Stimulated activated naive CD4-positive, alpha-beta T cell treated with Interleukin-2 at 50 U/mL for 16 hours (primary cell): ENCODE data around the gene ANKRD6.

ENCODE experiments used
- DNase-seq: peaks from one replicate; lab custom pipeline; 2025; lab: John Stamatoyannopoulos, UW

Gene ANKRD6

GRCh38 chr6:89564752-89565427 is 131.9 kb downstream of the ANKRD6 start:
- DNase-seq: no peak

GRCh38 chr6:89566008-89566800 is 133.3 kb downstream of the ANKRD6 start:
- no peak for DNase-seq

GRCh38 chr6:89566930-89567629 is 134.1 kb downstream of the ANKRD6 start:
- no peak for DNase-seq

GRCh38 chr6:89567630-89568390 is 134.9 kb downstream of the ANKRD6 start:
- DNase-seq: no peak

- no peak for DNase-seq
Measured at GRCh38 chr6:89574910-89575561, 142.1 kb downstream of the ANKRD6 start.

GRCh38 chr6:89575562-89575960 is 142.6 kb downstream of the ANKRD6 start:
- DNase-seq: no peak

- DNase-seq: no peak
Measured at GRCh38 chr6:89580997-89581666, 148.2 kb downstream of the ANKRD6 start.

GRCh38 chr6:89581689-89582088 is 148.7 kb downstream of the ANKRD6 start:
- DNase-seq: no peak

- no peak for DNase-seq
Measured at GRCh38 chr6:89582669-89583325, 149.8 kb downstream of the ANKRD6 start.

- no peak for DNase-seq
Measured at GRCh38 chr6:89583559-89583958, 150.6 kb downstream of the ANKRD6 start.

GRCh38 chr6:89584539-89584938 is 151.6 kb downstream of the ANKRD6 start:
- no peak for DNase-seq

GRCh38 chr6:89585154-89585553 is 152.2 kb downstream of the ANKRD6 start:
- no peak for DNase-seq

GRCh38 chr6:89589297-89590025 is 156.5 kb downstream of the ANKRD6 start:
- DNase-seq: no peak

GRCh38 chr6:89590133-89590532 is 157.2 kb downstream of the ANKRD6 start:
- DNase-seq: no peak

- no peak for DNase-seq
Measured at GRCh38 chr6:89591745-89592144, 158.8 kb downstream of the ANKRD6 start.

- no peak for DNase-seq
Measured at GRCh38 chr6:89596056-89596455, 163.1 kb downstream of the ANKRD6 start.

GRCh38 chr6:89596484-89596883 is 163.5 kb downstream of the ANKRD6 start:
- DNase-seq: no peak

GRCh38 chr6:89597372-89597771 is 164.4 kb downstream of the ANKRD6 start:
- no peak for DNase-seq

- DNase-seq: no peak
Measured at GRCh38 chr6:89597988-89598387, 165.0 kb downstream of the ANKRD6 start.

- DNase-seq: no peak
Measured at GRCh38 chr6:89599727-89600126, 166.8 kb downstream of the ANKRD6 start.
